Upper lobe of left lung (tissue), 4 donors: Measurements from ENCODE around the gene CXCR5.

Source experiments
- POLR2A ChIP-seq, 4 donors: fragments of 450-650 bp; IDR thresholded peaks; one replicate each; pipeline ENCODE4 v1.5.1; 2016 to 2017; ENCODE audit warnings: antibody characterized with exemption in 4 of 4, mild to moderate bottlenecking in 2 of 4
- POLR2AphosphoS5 ChIP-seq, 2 donors: sonication (generic); formaldehyde crosslinking; IDR thresholded peaks; one replicate each; pipeline ENCODE4 v1.5.1; 2017; ENCODE audit warnings: antibody characterized with exemption in 2 of 2
- TF ChIP-seq, protein P1 (sequence below), 6 experiments: fragments of 450-650 bp in 4 of 6; fragments of 200-600 bp in 2 of 6; sonication (generic) in 2 of 6; IDR thresholded peaks; one replicate each; pipeline ENCODE4 v1.5.1; 2016 to 2019; ENCODE audit warnings: antibody characterized with exemption in 6 of 6

DNA sequence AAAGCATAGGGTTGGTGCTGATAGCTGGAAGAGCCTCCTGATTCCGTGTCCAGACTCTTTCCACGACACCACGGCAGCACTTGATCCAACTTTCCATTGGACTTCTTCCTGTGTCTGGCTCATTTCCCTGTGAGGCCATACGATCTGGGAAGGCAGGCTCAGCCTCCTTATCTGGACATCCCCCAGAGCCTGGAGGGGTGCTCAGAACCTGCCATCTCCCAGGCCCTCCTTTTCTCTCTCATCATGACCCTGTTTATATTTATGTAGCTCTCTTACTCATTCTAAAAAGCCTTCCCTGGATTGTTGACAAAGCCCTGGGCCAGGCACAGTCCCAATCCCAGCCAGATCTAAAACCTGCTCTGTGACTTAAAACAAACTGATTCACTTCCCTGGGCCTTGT lies 49.8 kb downstream of the CXCR5 start:
- TF ChIP-seq POLR2AphosphoS5 (IDR thresholded peaks at IDR 0.05) = no peak
- TF ChIP-seq, protein P1, sequence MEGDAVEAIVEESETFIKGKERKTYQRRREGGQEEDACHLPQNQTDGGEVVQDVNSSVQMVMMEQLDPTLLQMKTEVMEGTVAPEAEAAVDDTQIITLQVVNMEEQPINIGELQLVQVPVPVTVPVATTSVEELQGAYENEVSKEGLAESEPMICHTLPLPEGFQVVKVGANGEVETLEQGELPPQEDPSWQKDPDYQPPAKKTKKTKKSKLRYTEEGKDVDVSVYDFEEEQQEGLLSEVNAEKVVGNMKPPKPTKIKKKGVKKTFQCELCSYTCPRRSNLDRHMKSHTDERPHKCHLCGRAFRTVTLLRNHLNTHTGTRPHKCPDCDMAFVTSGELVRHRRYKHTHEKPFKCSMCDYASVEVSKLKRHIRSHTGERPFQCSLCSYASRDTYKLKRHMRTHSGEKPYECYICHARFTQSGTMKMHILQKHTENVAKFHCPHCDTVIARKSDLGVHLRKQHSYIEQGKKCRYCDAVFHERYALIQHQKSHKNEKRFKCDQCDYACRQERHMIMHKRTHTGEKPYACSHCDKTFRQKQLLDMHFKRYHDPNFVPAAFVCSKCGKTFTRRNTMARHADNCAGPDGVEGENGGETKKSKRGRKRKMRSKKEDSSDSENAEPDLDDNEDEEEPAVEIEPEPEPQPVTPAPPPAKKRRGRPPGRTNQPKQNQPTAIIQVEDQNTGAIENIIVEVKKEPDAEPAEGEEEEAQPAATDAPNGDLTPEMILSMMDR (IDR thresholded peaks at IDR 0.05) = no peak
- TF ChIP-seq POLR2A (IDR thresholded peaks at IDR 0.05) = no peak
